IMR-90 (cell line): Measurements from ENCODE around the gene ZNF530. TPM values are rescaled to one million over a fixed set of nuclear protein-coding genes. Genes with fewer than 3 reads are reported as not detected.

Experiments used
- ATAC-seq: fragments of 200-7000 bp; cut with Tn5 transposase; 2 replicates; pipeline ENCODE4 v1.9.1; 2020; ENCODE audit warnings: low read depth, mild to moderate bottlenecking, moderate library complexity
- BruUV-seq: library from RNA; stranded (reverse); fragments of 400-500 nt; replicated peaks from 2 replicates; lab custom pipeline; 2021; lab: Mats Ljungman, UMichigan
- CTCF ChIA-PET: fragments of 300-600 bp; formaldehyde crosslinking; extraction: SDS; loops from one replicate; lab custom pipeline; 2021; ENCODE audit warnings: antibody characterized with exemption; lab: Yijun Ruan, JAX
- POLR2A ChIA-PET: fragments of 300-600 bp; sonication (Branson Sonifier 250); formaldehyde crosslinking; loops from one replicate; lab custom pipeline; 2022; ENCODE audit warnings: antibody characterized with exemption; ENCODE audit not compliant: unreplicated experiment; lab: Charles Lee
- DNase-seq: peaks from one replicate; pipeline ENCODE4 v3.0.0; 2013
- H2AFZ ChIP-seq: replicated peaks from 2 replicates; pipeline ENCODE3; 2013; ENCODE audit warnings: low read length, mild to moderate bottlenecking; ENCODE audit not compliant: poor library complexity
- H2AK5ac ChIP-seq: 2 replicates; pipeline ENCODE4 v1.6.1; 2013; ENCODE audit warnings: low read depth, low read length, inconsistent platforms
- H2AK9ac ChIP-seq: replicated peaks from 2 replicates; pipeline ENCODE3; 2013; ENCODE audit warnings: mild to moderate bottlenecking, low read depth, low read length, moderate library complexity; ENCODE audit not compliant: poor library complexity
- H2BK120ac ChIP-seq: 2 replicates; pipeline ENCODE4 v1.6.1; 2013; ENCODE audit warnings: low read depth, low read length, inconsistent platforms
- H2BK15ac ChIP-seq: 3 replicates; pipeline ENCODE4 v1.6.1; 2013; ENCODE audit warnings: low read depth, low read length, inconsistent platforms
- H2BK20ac ChIP-seq: 2 replicates; pipeline ENCODE4 v1.6.1; 2013; ENCODE audit warnings: low read depth, mild to moderate bottlenecking, inconsistent platforms, low read length, moderate library complexity
- H2BK5ac ChIP-seq: 2 replicates; pipeline ENCODE4 v1.6.1; 2013; ENCODE audit warnings: mild to moderate bottlenecking, low read depth, low read length, inconsistent platforms; ENCODE audit not compliant: poor library complexity, severe bottlenecking
- H3K14ac ChIP-seq: replicated peaks from 2 replicates; pipeline ENCODE4 v1.6.1; 2013; ENCODE audit warnings: low read depth, low read length, inconsistent platforms
- H3K18ac ChIP-seq: 2 replicates; pipeline ENCODE4 v1.6.1; 2013; ENCODE audit warnings: low read depth, low read length, control low read depth
- H3K23ac ChIP-seq: 2 replicates; pipeline ENCODE4 v1.6.1; 2013; ENCODE audit warnings: low read depth, low read length, inconsistent platforms
- H3K27ac ChIP-seq: 2 replicates; pipeline ENCODE4 v1.5.1; 2013; ENCODE audit warnings: mild to moderate bottlenecking, control low read depth, low read length; ENCODE audit not compliant: insufficient read depth
- H3K27me3 ChIP-seq: 2 replicates; pipeline ENCODE4 v1.6.1; 2013; ENCODE audit warnings: low read length; ENCODE audit not compliant: control insufficient read depth, insufficient read depth
- H3K36me3 ChIP-seq: 2 replicates; pipeline ENCODE4 v1.6.1; 2013; ENCODE audit warnings: low read length, mixed read lengths; ENCODE audit not compliant: control insufficient read depth, insufficient read depth
- H3K4ac ChIP-seq: 2 replicates; pipeline ENCODE4 v1.6.1; 2013; ENCODE audit warnings: low read depth, low read length, inconsistent platforms
- H3K4me1 ChIP-seq: 2 replicates; pipeline ENCODE4 v1.6.1; 2013; ENCODE audit warnings: low read length, mixed read lengths; ENCODE audit not compliant: control insufficient read depth, insufficient read depth
- H3K4me2 ChIP-seq: 2 replicates; pipeline ENCODE4 v1.6.1; 2013; ENCODE audit warnings: low read depth, mild to moderate bottlenecking, control low read depth, low read length, moderate library complexity
- H3K4me3 ChIP-seq: 2 replicates; pipeline ENCODE4 v1.5.1; 2013; ENCODE audit warnings: low read depth, mild to moderate bottlenecking, control low read depth, low read length, moderate library complexity; ENCODE audit not compliant: insufficient read depth
- H3K56ac ChIP-seq: 2 replicates; pipeline ENCODE4 v1.6.1; 2013; ENCODE audit warnings: low read length, inconsistent platforms; ENCODE audit not compliant: insufficient read depth; ENCODE audit errors: extremely low read depth
- H3K79me1 ChIP-seq, 2 experiments: 2 replicates each; pipeline ENCODE4 v1.6.1; 2013; ENCODE audit warnings: low read length in 2 of 2, inconsistent platforms in 1 of 2, low read depth in 1 of 2
- H3K9ac ChIP-seq: 2 replicates; pipeline ENCODE4 v1.6.1; 2013; ENCODE audit warnings: low read depth, low read length, control low read depth
- H3K9me1 ChIP-seq: 2 replicates; pipeline ENCODE4 v1.6.1; 2013; ENCODE audit warnings: low read length, inconsistent platforms; ENCODE audit not compliant: insufficient read depth
- H3K9me3 ChIP-seq: 2 replicates; pipeline ENCODE4 v1.6.1; 2013; ENCODE audit warnings: low read length; ENCODE audit not compliant: control insufficient read depth, insufficient read depth
- H4K20me1 ChIP-seq: 2 replicates; pipeline ENCODE4 v1.6.1; 2013; ENCODE audit warnings: low read length, inconsistent platforms; ENCODE audit not compliant: insufficient read depth
- H4K5ac ChIP-seq: 2 replicates; pipeline ENCODE4 v1.6.1; 2013; ENCODE audit warnings: mild to moderate bottlenecking, low read depth, low read length, control low read depth
- H4K8ac ChIP-seq, 2 experiments: 2 replicates each; pipeline ENCODE4 v1.6.1; 2013; ENCODE audit warnings: low read depth in 2 of 2, low read length in 2 of 2, control low read depth in 1 of 2, inconsistent platforms in 1 of 2
- H4K91ac ChIP-seq: 2 replicates; pipeline ENCODE4 v1.6.1; 2013; ENCODE audit warnings: low read depth, low read length, inconsistent platforms; ENCODE audit not compliant: insufficient read depth
- BHLHE40 ChIP-seq: fragments of 150-350 bp; IDR thresholded peaks from 2 replicates; pipeline ENCODE4 v1.6.1; 2016; ENCODE audit warnings: mild to moderate bottlenecking, low read depth, low read length
- CEBPB ChIP-seq: IDR thresholded peaks from 2 replicates; pipeline ENCODE4 v1.6.1; 2012; ENCODE audit warnings: low read depth, low read length, improper control_type of control experiment
- CHD1 ChIP-seq: IDR thresholded peaks from 2 replicates; pipeline ENCODE4 v1.6.1; 2012; ENCODE audit warnings: low read depth, low read length, improper control_type of control experiment
- CTCF ChIP-seq: conservative IDR thresholded peaks from 2 replicates; pipeline ENCODE4 v1.5.1; 2012; ENCODE audit warnings: mild to moderate bottlenecking, low read depth, low read length, improper control_type of control experiment
- FOS ChIP-seq: fragments of 150-350 bp; IDR thresholded peaks from 2 replicates; pipeline ENCODE4 v1.6.1; 2016; ENCODE audit warnings: low read depth, low read length
- MAFK ChIP-seq: IDR thresholded peaks from 2 replicates; pipeline ENCODE4 v1.6.1; 2012; ENCODE audit warnings: low read depth, low read length, improper control_type of control experiment
- MAZ ChIP-seq: IDR thresholded peaks from 2 replicates; pipeline ENCODE4 v1.6.1; 2012; ENCODE audit warnings: low read depth, mild to moderate bottlenecking, low read length, improper control_type of control experiment, moderate library complexity, borderline replicate concordance
- MXI1 ChIP-seq: IDR thresholded peaks from 2 replicates; pipeline ENCODE4 v1.6.1; 2012; ENCODE audit warnings: low read depth, mild to moderate bottlenecking, low read length, moderate library complexity, borderline replicate concordance
- NFE2L2 ChIP-seq: fragments of 150-350 bp; IDR thresholded peaks from 2 replicates; pipeline ENCODE4 v1.6.1; 2016; ENCODE audit warnings: low read depth, mild to moderate bottlenecking, low read length
- POLR2A ChIP-seq: IDR thresholded peaks from 2 replicates; pipeline ENCODE4 v1.6.1; 2012; ENCODE audit warnings: mild to moderate bottlenecking, low read depth, low read length
- RAD21 ChIP-seq: IDR thresholded peaks from 2 replicates; pipeline ENCODE4 v1.6.1; 2012; ENCODE audit warnings: low read length, improper control_type of control experiment
- RCOR1 ChIP-seq: IDR thresholded peaks from 2 replicates; pipeline ENCODE4 v1.6.1; 2012; ENCODE audit warnings: mild to moderate bottlenecking, low read length, improper control_type of control experiment; ENCODE audit not compliant: insufficient replicate concordance
- RFX5 ChIP-seq: IDR thresholded peaks from 2 replicates; pipeline ENCODE4 v1.8.0; 2012; ENCODE audit warnings: low read depth, mild to moderate bottlenecking, low read length, moderate library complexity
- SMC3 ChIP-seq: fragments of 150-350 bp; IDR thresholded peaks from 2 replicates; pipeline ENCODE4 v1.6.1; 2016; ENCODE audit warnings: low read depth, mild to moderate bottlenecking, antibody characterized with exemption, low read length, moderate library complexity
- USF2 ChIP-seq: fragments of 150-350 bp; IDR thresholded peaks from 2 replicates; pipeline ENCODE4 v1.6.1; 2017; ENCODE audit warnings: mild to moderate bottlenecking, antibody characterized with exemption, low read length, low read depth
- WGBS, 2 experiments: methylation state at CpG; one replicate each; pipeline versions ENCODE4 v1.1.5 to v1.1.7; 2013; ENCODE audit warnings: missing lambda C conversion rate in 2 of 2; ENCODE audit not compliant: insufficient read length in 1 of 2; ENCODE audit errors: extremely low coverage in 2 of 2; 5-methylcytosine and 5-hydroxymethylcytosine counted together
- dilution Hi-C: fragments of 300-500 bp; cut with HindIII; formaldehyde crosslinking; loops from one replicate; pipeline ENCODE4 v1.14.3; 2018; ENCODE audit warnings: low sequenced_read_pairs; ENCODE audit not compliant: unreplicated experiment
- in situ Hi-C: fragments of 300-500 bp; cut with MboI; formaldehyde crosslinking; loops from 3 replicates; pipeline ENCODE4 v1.14.3; 2019; ENCODE audit warnings: low sequenced_read_pairs, inconsistent platforms, mixed read lengths
- intact Hi-C: fragments of 100-400 bp; cut with micrococcal nuclease; formaldehyde crosslinking; loops from 2 replicates; pipeline ENCODE4 v1.10.0; 2022
- polyA plus RNA-seq, 3 experiments: library from polyadenylated mRNA; depleted of rRNA; stranded (reverse); fragments of >200 nt; gene quantifications; 2 replicates each; pipeline ENCODE4 v1.2.3, GENCODE V29; 2012; ENCODE audit warnings: low replicate concordance in 1 of 3
- total RNA-seq: library from RNA; depleted of rRNA; stranded (reverse); fragments of >200 nt; gene quantifications from 2 replicates; pipeline ENCODE4 v1.2.3, GENCODE V29; 2012

The ZNF530 gene
- total and polyA plus RNA-seq, 2 of the 4 experiments (the other 2 are of a cell fraction): 2.9 to 6.6 TPM

GRCh38 chr19:57632987-57633831 lies 33.5 kb downstream of the ZNF530 start, which contains the start of gene ZNF211:
Gene ZNF211, plus strand, starts transcription at chr19:57633168. Its CDS starts 179 bp downstream, at chr19:57633347.
- H2BK15ac ChIP-seq: no peak within 1 kb of the TSS
- H3K4me1 ChIP-seq: peaks cover 4% of the 10 kb centered on the region
- H2AK5ac ChIP-seq: no peak within 1 kb of the TSS
- 0% methylated on average over 39 of the region's 59 CpGs; no CpG with 5 or more reads in 1 of the 2 experiments for WGBS, 2 experiments
- H4K5ac ChIP-seq: peak within 1 kb of the TSS; percentile 63
- H2BK5ac ChIP-seq: peak within 1 kb of the TSS; percentile 64
- H3K4me2 ChIP-seq: peak within 1 kb of the TSS; percentile 91
- peak within 1 kb of the TSS; percentile 63; the same call in 1 of the 2 replicates for H3K56ac ChIP-seq
- H3K9ac ChIP-seq: peak within 1 kb of the TSS; percentile 78
- dilution Hi-C loops (no loop called here), intact Hi-C loops (loop anchor here (2.0 to 5.0 kb wide), 2 partner anchors 49 to 54 kb away; partner anchors contain the start of genes ZNF416 and ZNF551), in situ Hi-C loops (no loop called here)
- H3K9me1 ChIP-seq: peaks cover 12% of the 10 kb centered on the region; the same call in 1 of the 2 replicates
- CTCF ChIA-PET: interaction anchor here (0.5 kb wide), 1 partner anchor 269 kb away, joined by 3 read pairs; no protein-coding TSS in a partner anchor
- H3K79me1 ChIP-seq: peaks cover 10 to 18% of the 10 kb centered on the region in 2 experiments
- BruUV-seq: no TSS peak
- H3K9me3 ChIP-seq: peaks cover 7% of the 10 kb centered on the region
- peak within 1 kb of the TSS; percentile 78 for H3K27ac ChIP-seq
- POLR2A ChIA-PET: interaction anchor here (0.6 to 0.7 kb wide), 2 partner anchors 19 to 95 kb away, joined by 3 to 4 read pairs; partner anchors contain the start of gene ZNF134
- ATAC-seq (peak; percentile 100), DNase-seq (peak; percentile 93)
- no peaks in the 10 kb centered on the region for H3K27me3 ChIP-seq
- H2BK20ac ChIP-seq: no peak within 1 kb of the TSS
- no peak within 1 kb of the TSS; the same call in 1 of the 2 replicates for H3K18ac ChIP-seq
- peak within 1 kb of the TSS; percentile 96 for H2AFZ ChIP-seq
- peak within 1 kb of the TSS; percentile 83 for H2AK9ac ChIP-seq
- peak within 1 kb of the TSS; percentile 64 for H3K23ac ChIP-seq
- H3K4ac ChIP-seq: peak within 1 kb of the TSS; percentile 80
- H4K91ac ChIP-seq: no peak within 1 kb of the TSS; the same call in 1 of the 2 replicates
- H3K4me3 ChIP-seq: peak within 1 kb of the TSS; percentile 83
- H2BK120ac ChIP-seq: peak within 1 kb of the TSS; percentile 25; the same call in 1 of the 2 replicates
- H4K8ac ChIP-seq: peak within 1 kb of the TSS; percentile 14 to 73; a peak in 3 of 4 replicates
- peak within 1 kb of the TSS; percentile 71 for H3K14ac ChIP-seq
- H3K36me3 ChIP-seq: peaks cover 9% of the 10 kb centered on the region
- no peaks in the 10 kb centered on the region for H4K20me1 ChIP-seq
- TF ChIP-seq SMC3 (no peak), MAZ (peak; percentile 89), BHLHE40 (no peak), RFX5 (no peak), MAFK (no peak), POLR2A (no peak), CEBPB (peak; percentile 54), CTCF (0 out of 2 replicates have a peak, but pooled peaks have one; percentile 2), MXI1 (no peak), CHD1 (no peak), RCOR1 (no peak), FOS (no peak), USF2 (0 out of 2 replicates have a peak, but pooled peaks have one; percentile 13), RAD21 (no peak), NFE2L2 (no peak)
